Stomach (tissue), 4 donors: ENCODE data around the gene TMEM154.

Experiments
- POLR2A ChIP-seq, 4 donors: fragments of 450-650 bp; IDR thresholded peaks; one replicate each; pipeline ENCODE4 v1.6.1; 2016; ENCODE audit warnings: antibody characterized with exemption in 4 of 4, control low read depth in 2 of 4, mild to moderate bottlenecking in 1 of 4, moderate library complexity in 1 of 4
- TF ChIP-seq, protein P1 (sequence below), 7 experiments: fragments of 450-650 bp in 4 of 7; fragments of 200-600 bp in 3 of 7; sonication (generic) in 3 of 7; IDR thresholded peaks; one replicate each; pipeline ENCODE4 v1.5.1; 2016 to 2019; ENCODE audit warnings: antibody characterized with exemption in 7 of 7, control low read depth in 2 of 7, mild to moderate bottlenecking in 1 of 7

- TF ChIP-seq POLR2A (IDR thresholded peaks at IDR 0.05): no peak
- TF ChIP-seq, protein P1, sequence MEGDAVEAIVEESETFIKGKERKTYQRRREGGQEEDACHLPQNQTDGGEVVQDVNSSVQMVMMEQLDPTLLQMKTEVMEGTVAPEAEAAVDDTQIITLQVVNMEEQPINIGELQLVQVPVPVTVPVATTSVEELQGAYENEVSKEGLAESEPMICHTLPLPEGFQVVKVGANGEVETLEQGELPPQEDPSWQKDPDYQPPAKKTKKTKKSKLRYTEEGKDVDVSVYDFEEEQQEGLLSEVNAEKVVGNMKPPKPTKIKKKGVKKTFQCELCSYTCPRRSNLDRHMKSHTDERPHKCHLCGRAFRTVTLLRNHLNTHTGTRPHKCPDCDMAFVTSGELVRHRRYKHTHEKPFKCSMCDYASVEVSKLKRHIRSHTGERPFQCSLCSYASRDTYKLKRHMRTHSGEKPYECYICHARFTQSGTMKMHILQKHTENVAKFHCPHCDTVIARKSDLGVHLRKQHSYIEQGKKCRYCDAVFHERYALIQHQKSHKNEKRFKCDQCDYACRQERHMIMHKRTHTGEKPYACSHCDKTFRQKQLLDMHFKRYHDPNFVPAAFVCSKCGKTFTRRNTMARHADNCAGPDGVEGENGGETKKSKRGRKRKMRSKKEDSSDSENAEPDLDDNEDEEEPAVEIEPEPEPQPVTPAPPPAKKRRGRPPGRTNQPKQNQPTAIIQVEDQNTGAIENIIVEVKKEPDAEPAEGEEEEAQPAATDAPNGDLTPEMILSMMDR (IDR thresholded peaks at IDR 0.05): no peak
Measured at GRCh38 chr4:152591396-152591795, 88.4 kb downstream of the TMEM154 start.
